A549 (cell line): ENCODE measurements around the gene TYMS. TPM values are rescaled to one million over a fixed set of nuclear protein-coding genes. Genes with fewer than 3 reads are reported as not detected.

Experiments used
- ATAC-seq, 2 experiments: fragments of 200-7000 bp in 1 of 2; fragments of >200 bp in 1 of 2; cut with Nextera tagmentation in 1 of 2; cut with Tn5 transposase in 1 of 2; 3 replicates each; pipeline versions ENCODE4 v1.8.0 to v1.9.1; 2018 to 2020; ENCODE audit warnings: mild to moderate bottlenecking in 1 of 2, moderate library complexity in 1 of 2
- CTCF ChIA-PET: fragments of 300-600 bp; sonication (Branson Sonifier 250); formaldehyde crosslinking; extraction: SDS; loops from one replicate; lab custom pipeline; 2021; ENCODE audit warnings: antibody characterized with exemption, inconsistent platforms; lab: Yijun Ruan, JAX
- POLR2A ChIA-PET: fragments of 350-600 bp; formaldehyde crosslinking; extraction: SDS; loops from one replicate; lab custom pipeline; 2021; ENCODE audit warnings: antibody characterized with exemption, inconsistent platforms; lab: Yijun Ruan, JAX
- DNase-seq, 2 experiments: peaks; one replicate each; pipeline versions ENCODE4 v3.0.0 to v3.0.0-alpha.2; 2011 to 2016; ENCODE audit warnings: low read depth in 1 of 2, low spot score in 1 of 2
- FAIRE-seq: peaks from 2 replicates; lab custom pipeline; 2011; peaks lifted over from hg19 to GRCh38; lab: Jason Lieb, UNC
- H3K27ac ChIP-seq, 2 experiments: fragments of >200 bp; sonication (Bioruptor Twin); formaldehyde crosslinking; 3 replicates each; pipeline ENCODE4 v1.5.1; 2016 to 2017
- H3K4me1 ChIP-seq: fragments of >200 bp; sonication (Bioruptor Twin); formaldehyde crosslinking; 3 replicates; pipeline ENCODE4 v1.6.1; 2016
- H3K4me2 ChIP-seq: fragments of >200 bp; sonication (Bioruptor Twin); formaldehyde crosslinking; 3 replicates; pipeline ENCODE4 v1.6.1; 2016
- H3K4me3 ChIP-seq: fragments of >200 bp; sonication (Bioruptor Twin); formaldehyde crosslinking; 3 replicates; pipeline ENCODE4 v1.5.1; 2016
- H3K9me3 ChIP-seq: fragments of >200 bp; sonication (Bioruptor Twin); formaldehyde crosslinking; 3 replicates; pipeline ENCODE4 v1.6.1; 2016
- CBX8 ChIP-seq: fragments of 200-600 bp; sonication (generic); IDR thresholded peaks from 2 replicates; pipeline ENCODE4 v1.6.1; 2016
- E2F6 ChIP-seq: IDR thresholded peaks from 2 replicates; pipeline ENCODE4 v1.6.1; 2012; ENCODE audit warnings: low read depth, borderline replicate concordance
- EHF ChIP-seq: fragments of 250-450 bp; sonication (Bioruptor Pico); IDR thresholded peaks from 2 replicates; pipeline ENCODE4 v1.5.0; 2020; ENCODE audit warnings: mild to moderate bottlenecking
- EP300 ChIP-seq, 2 experiments: fragments of >200 bp; sonication (Bioruptor Twin); formaldehyde crosslinking; IDR thresholded peaks; 2 replicates in 1 of 2; 3 replicates in 1 of 2; pipeline ENCODE4 v1.6.1; 2016 to 2017
- FOSL2 ChIP-seq, 2 experiments: fragments of 450-650 bp in 1 of 2; fragments of >200 bp in 1 of 2; sonication (Bioruptor Twin) in 1 of 2; formaldehyde crosslinking; IDR thresholded peaks; 2 replicates each; pipeline versions ENCODE4 v1.5.0 to v1.6.1; 2016 to 2020; ENCODE audit warnings: mild to moderate bottlenecking in 1 of 2, moderate library complexity in 1 of 2
- GATA3 ChIP-seq: IDR thresholded peaks from 2 replicates; pipeline ENCODE4 v1.6.1; 2012; ENCODE audit warnings: borderline replicate concordance
- HDAC2 ChIP-seq: fragments of 200-600 bp; sonication (generic); IDR thresholded peaks from 2 replicates; pipeline ENCODE4 v1.6.1; 2016
- HES2 ChIP-seq: fragments of >200 bp; sonication (Bioruptor Twin); formaldehyde crosslinking; IDR thresholded peaks from 2 replicates; pipeline ENCODE4 v1.6.1; 2016
- HEYL ChIP-seq: fragments of 250-450 bp; sonication (Bioruptor Pico); IDR thresholded peaks from 2 replicates; pipeline ENCODE4 v1.8.0; 2021; ENCODE audit warnings: mild to moderate bottlenecking, moderate library complexity
- HOXA7 ChIP-seq: fragments of 250-450 bp; sonication (Bioruptor Pico); IDR thresholded peaks from 2 replicates; pipeline ENCODE4 v1.5.0; 2020; ENCODE audit warnings: mild to moderate bottlenecking, moderate library complexity
- JUNB ChIP-seq: fragments of >200 bp; sonication (Bioruptor Twin); formaldehyde crosslinking; IDR thresholded peaks from 2 replicates; pipeline ENCODE4 v1.6.1; 2016
- MAFK ChIP-seq: fragments of 450-650 bp; IDR thresholded peaks from 2 replicates; pipeline ENCODE4 v1.6.1; 2014; ENCODE audit not compliant: partially characterized antibody
- PHF8 ChIP-seq: fragments of 200-600 bp; sonication (generic); IDR thresholded peaks from 2 replicates; pipeline ENCODE4 v1.6.1; 2016; ENCODE audit warnings: low read depth, mild to moderate bottlenecking, antibody characterized with exemption, moderate library complexity, borderline replicate concordance
- RFX5 ChIP-seq: fragments of 450-650 bp; IDR thresholded peaks from 2 replicates; pipeline ENCODE4 v1.7.1; 2014; ENCODE audit warnings: antibody characterized with exemption, mild to moderate bottlenecking, moderate library complexity
- SMC3 ChIP-seq: fragments of >200 bp; sonication (Bioruptor Twin); formaldehyde crosslinking; IDR thresholded peaks from 3 replicates; pipeline ENCODE4 v1.6.1; 2018; ENCODE audit warnings: inconsistent platforms
- ZC3H11A ChIP-seq: fragments of 450-650 bp; IDR thresholded peaks from 2 replicates; pipeline ENCODE4 v1.6.1; 2014; ENCODE audit warnings: antibody characterized with exemption, mild to moderate bottlenecking
- ZNF302 ChIP-seq: fragments of 250-450 bp; sonication (Bioruptor Pico); IDR thresholded peaks from 2 replicates; pipeline ENCODE4 v1.9.0; 2021; ENCODE audit warnings: inconsistent platforms, mild to moderate bottlenecking, moderate library complexity
- ZSCAN20 ChIP-seq: fragments of 250-450 bp; sonication (Bioruptor Pico); IDR thresholded peaks from 2 replicates; pipeline ENCODE4 v1.8.0; 2022; ENCODE audit warnings: mild to moderate bottlenecking, moderate library complexity
- whole genome bisulfite sequencing: methylation state at CpG from one replicate; pipeline ENCODE4 v1.1.6; 2017; ENCODE audit errors: missing lambda C conversion rate; 5-methylcytosine and 5-hydroxymethylcytosine counted together
- polyA plus RNA-seq, 4 experiments: library from polyadenylated mRNA; depleted of rRNA in 3 of 4; stranded (reverse); fragments of >200 nt; fragmentation: RNase III in 1 of 4; extraction: RNeasy Plus Mini Kit Qiagen cat#74134 plus additional on column Dnase treatment in 1 of 4; gene quantifications; 2 replicates in 3 of 4; 3 replicates in 1 of 4; pipeline ENCODE4 v1.2.3, GENCODE V29; 2011 to 2017

Gene TYMS
- polyA plus RNA-seq, 2 of the 4 experiments (the other 2 are of a cell fraction) = 118 to 173 TPM

- Histone ChIP-seq H3K4me2 (no peak overlapping the region), H3K27ac (no peak overlapping the region), H3K4me1 (no peaks in the 10 kb centered on the region), H3K4me3 (no peak overlapping the region), H3K9me3 (no peaks in the 10 kb centered on the region)
- WGBS = 50% methylated on average over 7 of the region's 7 CpGs
- POLR2A ChIA-PET = no interaction called here
- CTCF ChIA-PET = interaction anchor here (1.9 to 9.3 kb wide), 2 partner anchors 13 to 15 kb away, joined by 4 to 66 read pairs; no protein-coding TSS in a partner anchor
- FAIRE-seq = no peak
- no peak for DNase-seq
- ATAC-seq = no peak
- TF ChIP-seq HES2 = no peak
- TF ChIP-seq EHF = no peak
These were observed 45.3 kb upstream of the TYMS start for GRCh38 chr18:612156-612555.

GRCh38 chr18:614193-614592, 43.3 kb upstream of the TYMS start:
- ATAC-seq (no peak), FAIRE-seq (no peak), DNase-seq (no peak)
- H3K4me3 ChIP-seq = no peak overlapping the region
- H3K4me1 ChIP-seq = no peaks in the 10 kb centered on the region
- no peak overlapping the region for H3K4me2 ChIP-seq
- no peaks in the 10 kb centered on the region for H3K9me3 ChIP-seq
- ChIA-PET CTCF (interaction anchor here (2.6 to 9.3 kb wide), 2 partner anchors 9 to 11 kb away, joined by 28 to 66 read pairs; no protein-coding TSS in a partner anchor), POLR2A (no interaction called here)
- no peak overlapping the region for H3K27ac ChIP-seq
- TF ChIP-seq ZC3H11A = no peak
- 22% methylated on average over 1 of the region's 1 CpG for WGBS

GRCh38 chr18:615092-615521, 42.3 kb upstream of the TYMS start:
- ChIA-PET POLR2A (interaction anchor here (2.1 kb wide), 1 partner anchor 347 kb away, joined by 5 read pairs; the partner anchor contains the start of gene THOC1), CTCF (interaction anchor here (1.0 to 9.3 kb wide), 6 partner anchors 10 to 328 kb away, joined by 3 to 66 read pairs (median 5); no protein-coding TSS in a partner anchor)
- DNase-seq (no peak), FAIRE-seq (no peak), ATAC-seq (no peak)
- H3K4me1 ChIP-seq = no peaks in the 10 kb centered on the region
- H3K9me3 ChIP-seq = no peaks in the 10 kb centered on the region
- no peak overlapping the region for H3K4me3 ChIP-seq
- H3K4me2 ChIP-seq = no peak overlapping the region
- TF ChIP-seq JUNB (no peak), RFX5 (no peak), ZNF302 (no peak), MAFK (no peak)
- H3K27ac ChIP-seq = no peak overlapping the region
- WGBS = 33% methylated on average over 5 of the region's 5 CpGs

GRCh38 chr18:615773-616172, 41.7 kb upstream of the TYMS start:
- H3K27ac ChIP-seq = no peak overlapping the region
- no peak overlapping the region for H3K4me2 ChIP-seq
- ATAC-seq (no peak), DNase-seq (no peak), FAIRE-seq (no peak)
- ChIA-PET POLR2A (interaction anchor here (2.1 kb wide), 1 partner anchor 348 kb away, joined by 5 read pairs; the partner anchor contains the start of gene THOC1), CTCF (interaction anchor here (0.6 to 9.3 kb wide), 15 partner anchors 10 to 389 kb away, joined by 3 to 66 read pairs (median 4); no protein-coding TSS in a partner anchor)
- H3K4me1 ChIP-seq = no peaks in the 10 kb centered on the region
- 27% methylated on average over 4 of the region's 4 CpGs for WGBS
- TF ChIP-seq MAFK = no peak
- no peak for TF ChIP-seq FOSL2 (IDR thresholded peaks at IDR 0.05)
- TF ChIP-seq FOSL2 (CRISPR knock-in tag; IDR thresholded peaks at IDR 0.05) = no peak
- TF ChIP-seq HDAC2 = no peak
- TF ChIP-seq ZC3H11A = no peak
- TF ChIP-seq E2F6 = no peak
- TF ChIP-seq SMC3 = no peak
- TF ChIP-seq CBX8 = no peak
- TF ChIP-seq PHF8 = no peak
- no peak for TF ChIP-seq HOXA7
- no peak for TF ChIP-seq ZSCAN20 (CRISPR knock-in tag)
- no peak for TF ChIP-seq HES2
- no peak for TF ChIP-seq EP300 (IDR thresholded peaks at IDR 0.05)
- no peak for TF ChIP-seq RFX5
- no peak for TF ChIP-seq HEYL (CRISPR knock-in tag)
- TF ChIP-seq GATA3 = no peak
- H3K9me3 ChIP-seq = no peaks in the 10 kb centered on the region
- no peak overlapping the region for H3K4me3 ChIP-seq
